HAP-1 (cell line): ENCODE measurements around the gene TWIST1.

ENCODE experiments used
- DNase-seq, 2 experiments: peaks; one replicate each; pipeline ENCODE4 v3.0.0-alpha.2; 2016 to 2020; ENCODE audit warnings: low spot score in 2 of 2
- H3K27me3 ChIP-seq: fragments of 250-450 bp; sonication (Bioruptor Pico); 2 replicates; pipeline ENCODE4 v1.5.1; 2020; ENCODE audit warnings: low read depth, mild to moderate bottlenecking, moderate library complexity
- H3K36me3 ChIP-seq: fragments of 250-450 bp; sonication (Bioruptor Pico); replicated peaks from 2 replicates; pipeline ENCODE4 v1.5.1; 2020; ENCODE audit warnings: mild to moderate bottlenecking
- H3K4me1 ChIP-seq: fragments of 250-450 bp; sonication (Bioruptor Pico); 2 replicates; pipeline ENCODE4 v1.5.1; 2020; ENCODE audit warnings: mild to moderate bottlenecking
- H3K4me3 ChIP-seq: fragments of 250-450 bp; sonication (Bioruptor Pico); 2 replicates; pipeline ENCODE4 v1.5.1; 2020; ENCODE audit warnings: mild to moderate bottlenecking, moderate library complexity
- H3K9me3 ChIP-seq: fragments of 250-450 bp; sonication (Bioruptor Pico); 2 replicates; pipeline ENCODE4 v1.5.1; 2020; ENCODE audit warnings: mild to moderate bottlenecking, moderate library complexity
- in situ Hi-C: fragments of 300-500 bp; cut with MboI; formaldehyde crosslinking; loops from 3 replicates; pipeline ENCODE4 v1.14.3; 2020; ENCODE audit warnings: low sequenced_read_pairs, inconsistent platforms, mixed read lengths

Gene TWIST1

DNA sequence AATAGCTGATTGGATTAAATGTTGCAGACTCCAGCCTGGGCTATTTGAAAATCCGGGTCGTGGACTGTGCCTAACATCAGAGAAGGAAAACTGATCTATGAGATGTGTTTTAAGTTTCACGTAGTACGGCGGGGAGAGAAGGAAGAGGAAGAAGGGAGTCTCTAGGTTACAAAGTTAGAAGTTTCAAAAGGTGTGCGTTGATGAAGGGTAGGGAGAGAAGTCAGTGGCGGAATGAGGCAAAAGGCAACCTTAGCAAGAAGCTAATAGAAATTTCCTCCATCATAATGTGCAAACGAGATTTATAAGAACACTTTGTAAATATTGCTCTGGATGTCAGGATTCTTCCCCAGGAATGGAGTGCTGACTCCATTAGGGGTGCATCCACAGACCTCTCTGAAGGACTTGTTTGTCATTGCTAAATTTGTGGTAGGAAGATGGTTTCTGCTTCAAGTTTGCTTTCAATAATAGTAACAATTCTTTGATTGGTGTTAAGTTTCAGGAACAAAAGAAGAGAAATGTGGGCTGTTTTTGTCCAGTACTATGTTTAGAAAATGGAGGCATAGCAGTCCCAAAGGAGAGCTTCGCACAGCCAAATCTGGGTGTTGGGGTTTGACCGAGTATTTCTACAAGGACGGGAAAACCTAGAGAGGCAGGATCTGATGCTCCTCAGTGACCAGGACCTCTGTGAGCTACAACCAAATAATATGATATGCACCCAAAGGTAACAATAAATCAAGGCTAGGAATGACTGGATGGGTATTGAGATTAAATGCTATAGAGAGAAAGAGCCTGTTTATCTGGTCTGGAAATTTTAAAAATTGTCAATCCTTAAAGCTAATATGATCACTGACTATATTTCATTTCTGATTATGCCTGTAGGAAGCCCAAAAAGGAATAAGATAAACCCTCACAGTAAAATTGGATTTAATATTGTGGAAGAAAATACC is 8.2 kb downstream of the TWIST1 start:
- H3K9me3 ChIP-seq = no peaks in the 10 kb centered on the region
- no peaks in the 10 kb centered on the region for H3K36me3 ChIP-seq
- no peaks in the 10 kb centered on the region for H3K4me1 ChIP-seq
- H3K4me3 ChIP-seq = no peak overlapping the region
- in situ Hi-C loops = loop anchor here (25.0 kb wide), 1 partner anchor 328 kb away; no protein-coding TSS in a partner anchor
- no peak for DNase-seq
- no peaks in the 10 kb centered on the region for H3K27me3 ChIP-seq

DNA sequence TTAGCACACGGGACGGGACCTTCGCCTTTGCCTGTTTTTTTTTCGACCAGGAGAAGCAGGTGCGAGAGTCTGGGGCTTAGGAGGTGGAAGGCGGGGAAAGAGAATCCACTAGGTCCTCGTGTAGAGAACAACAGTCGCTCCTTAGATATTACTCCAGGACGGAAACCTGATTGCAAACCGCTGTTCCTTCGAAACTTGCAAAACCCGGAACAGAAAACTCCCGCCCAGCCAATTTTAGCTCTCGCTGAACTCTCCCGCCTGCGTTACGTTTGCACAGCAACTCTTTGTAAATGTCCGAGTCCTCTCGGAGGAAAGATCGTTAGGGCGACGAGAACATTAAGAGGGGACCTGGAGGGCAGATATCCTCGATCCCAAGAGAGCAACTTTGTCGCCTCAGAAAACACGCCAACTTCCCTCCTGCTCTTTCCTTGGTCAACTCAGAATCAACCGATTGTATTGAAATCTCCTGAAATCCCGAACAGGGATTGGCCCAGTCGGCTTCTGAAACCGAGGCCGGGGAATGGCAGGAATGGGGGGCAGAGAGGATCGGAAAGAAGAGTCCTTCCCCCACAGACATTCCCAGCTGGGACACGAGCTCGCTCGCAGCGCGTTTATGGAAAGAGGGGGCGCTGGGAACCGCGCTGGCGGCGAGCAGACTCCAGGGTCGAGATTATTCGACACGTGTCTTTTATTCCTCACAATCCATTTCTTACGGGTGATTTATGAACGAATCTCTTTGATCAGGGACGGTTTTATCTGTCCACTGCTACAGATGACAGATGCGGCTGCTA is 9.9 kb downstream of the TWIST1 start:
- H3K4me1 ChIP-seq = no peaks in the 10 kb centered on the region
- in situ Hi-C loops = loop anchor here (25.0 kb wide), 1 partner anchor 330 kb away; no protein-coding TSS in a partner anchor

GRCh38 chr7:19107081-19107355 is 10.4 kb downstream of the TWIST1 start:
- no peak for DNase-seq
- Histone ChIP-seq H3K9me3 (no peaks in the 10 kb centered on the region), H3K4me1 (no peaks in the 10 kb centered on the region), H3K36me3 (no peaks in the 10 kb centered on the region), H3K4me3 (no peak overlapping the region), H3K27me3 (no peaks in the 10 kb centered on the region)
- in situ Hi-C loops = loop anchor here (25.0 kb wide), 1 partner anchor 330 kb away; no protein-coding TSS in a partner anchor

More for the DNA sequence above, 9.9 kb downstream of the TWIST1 start:
- Histone ChIP-seq H3K9me3 (no peaks in the 10 kb centered on the region), H3K4me3 (no peak overlapping the region), H3K27me3 (no peaks in the 10 kb centered on the region), H3K36me3 (no peaks in the 10 kb centered on the region)
- DNase-seq = no peak

DNA sequence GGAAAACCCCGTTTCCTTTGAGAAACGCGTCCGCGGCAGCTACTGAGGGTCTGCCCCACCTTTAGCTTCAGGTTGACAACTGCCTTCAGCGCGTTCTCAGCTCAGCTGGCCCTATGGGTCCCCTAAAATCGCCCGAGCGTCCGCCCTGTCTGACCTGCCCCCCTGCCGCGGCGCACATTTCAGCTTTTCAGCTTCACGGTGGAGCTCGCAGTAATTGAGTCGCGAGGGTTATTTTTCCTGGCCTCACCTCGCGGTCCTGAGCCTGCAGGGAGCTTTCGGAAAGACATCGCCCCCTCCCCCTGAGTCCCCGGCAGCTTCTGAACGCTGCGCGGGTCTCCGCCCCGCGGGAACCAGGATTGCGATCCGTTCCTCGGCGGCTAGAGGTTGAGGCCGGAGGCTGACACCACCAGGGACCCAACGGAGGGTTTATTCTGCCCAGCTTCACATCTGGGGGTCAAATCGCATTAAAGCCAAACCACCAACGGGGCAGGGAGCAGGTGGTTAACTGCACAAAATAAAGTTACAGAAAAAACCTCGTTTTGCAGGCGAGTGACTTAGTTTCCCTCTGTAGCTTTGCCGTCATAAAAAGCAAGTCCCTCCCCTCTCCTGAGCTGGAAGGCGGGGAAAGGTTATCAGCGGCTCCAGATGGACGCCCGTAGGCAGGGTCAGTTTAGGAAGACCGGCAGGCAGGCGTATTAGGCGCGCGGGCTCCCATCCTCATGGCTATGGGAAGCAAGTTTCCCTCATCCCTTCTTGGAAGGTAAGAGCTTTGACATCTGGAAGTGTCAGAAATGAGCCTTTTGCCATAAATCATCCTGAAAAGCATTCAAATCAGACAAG is 11.0 kb downstream of the TWIST1 start:
- Histone ChIP-seq H3K4me3 (no peak overlapping the region), H3K4me1 (no peaks in the 10 kb centered on the region), H3K9me3 (no peaks in the 10 kb centered on the region), H3K27me3 (no peaks in the 10 kb centered on the region), H3K36me3 (no peaks in the 10 kb centered on the region)
- no peak for DNase-seq
- in situ Hi-C loops = loop anchor here (25.0 kb wide), 1 partner anchor 331 kb away; no protein-coding TSS in a partner anchor

DNA sequence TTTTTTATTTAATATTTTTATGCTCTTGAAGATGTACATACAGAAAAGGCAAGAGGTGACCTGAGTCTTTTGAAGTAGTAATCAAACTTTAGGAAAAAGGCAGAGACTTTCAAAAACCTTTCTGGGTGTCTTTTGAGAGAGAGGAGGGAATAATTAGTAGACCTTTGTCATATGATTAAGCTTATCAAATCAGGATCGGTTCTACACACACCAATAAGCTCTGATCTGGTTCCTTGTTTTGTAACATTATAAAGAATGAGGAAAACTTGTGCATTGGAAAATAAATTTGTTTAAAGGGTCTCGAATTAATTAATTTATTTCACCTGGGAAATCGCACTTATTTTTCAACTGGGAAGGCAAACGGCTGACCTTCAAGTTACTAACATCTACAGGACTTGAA is 11.9 kb downstream of the TWIST1 start:
- Histone ChIP-seq H3K4me3 (no peak overlapping the region), H3K27me3 (no peaks in the 10 kb centered on the region), H3K4me1 (peaks cover 1% of the 10 kb centered on the region), H3K9me3 (no peaks in the 10 kb centered on the region), H3K36me3 (no peaks in the 10 kb centered on the region)
- no peak for DNase-seq
- in situ Hi-C loops = loop anchor here (25.0 kb wide), 1 partner anchor 332 kb away; no protein-coding TSS in a partner anchor

- H3K27me3 ChIP-seq = no peaks in the 10 kb centered on the region
- no peak for DNase-seq
- in situ Hi-C loops = loop anchor here (25.0 kb wide), 1 partner anchor 332 kb away; no protein-coding TSS in a partner anchor
- peaks cover 9% of the 10 kb centered on the region for H3K4me1 ChIP-seq
- no peaks in the 10 kb centered on the region for H3K36me3 ChIP-seq
- no peak overlapping the region for H3K4me3 ChIP-seq
- H3K9me3 ChIP-seq = no peaks in the 10 kb centered on the region
Measured at GRCh38 chr7:19104811-19105210, 12.6 kb downstream of the TWIST1 start.

- H3K4me3 ChIP-seq = no peak overlapping the region
- no peaks in the 10 kb centered on the region for H3K9me3 ChIP-seq
- H3K27me3 ChIP-seq = no peaks in the 10 kb centered on the region
- H3K4me1 ChIP-seq = peaks cover 17% of the 10 kb centered on the region
- H3K36me3 ChIP-seq = no peaks in the 10 kb centered on the region
- in situ Hi-C loops = loop anchor here (25.0 kb wide), 1 partner anchor 334 kb away; no protein-coding TSS in a partner anchor
- no peak for DNase-seq
Measured at GRCh38 chr7:19102884-19103283, 14.6 kb downstream of the TWIST1 start.

DNA sequence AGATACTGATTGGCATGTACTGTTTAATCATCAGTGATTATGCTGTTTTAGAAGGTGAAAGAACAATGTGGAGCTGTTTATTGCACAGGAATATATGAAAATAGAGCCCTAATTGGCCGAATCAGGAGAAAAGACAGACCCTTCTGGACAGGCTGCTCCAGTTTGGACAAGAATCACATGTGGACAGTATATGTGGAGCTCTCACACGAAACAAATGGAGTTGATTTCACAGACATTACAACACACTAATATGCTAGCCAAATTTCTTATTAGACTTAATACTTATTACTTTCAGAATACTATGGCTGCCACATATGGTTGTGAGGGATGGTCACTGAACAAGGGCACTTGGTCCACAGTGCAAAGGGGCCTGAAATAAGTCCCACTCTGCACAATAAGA is 15.5 kb downstream of the TWIST1 start:
- no peak for DNase-seq
- Histone ChIP-seq H3K9me3 (no peaks in the 10 kb centered on the region), H3K4me1 (peaks cover 17% of the 10 kb centered on the region), H3K4me3 (no peak overlapping the region), H3K36me3 (no peaks in the 10 kb centered on the region), H3K27me3 (no peaks in the 10 kb centered on the region)
- in situ Hi-C loops = loop anchor here (25.0 kb wide), 1 partner anchor 335 kb away; no protein-coding TSS in a partner anchor

DNA sequence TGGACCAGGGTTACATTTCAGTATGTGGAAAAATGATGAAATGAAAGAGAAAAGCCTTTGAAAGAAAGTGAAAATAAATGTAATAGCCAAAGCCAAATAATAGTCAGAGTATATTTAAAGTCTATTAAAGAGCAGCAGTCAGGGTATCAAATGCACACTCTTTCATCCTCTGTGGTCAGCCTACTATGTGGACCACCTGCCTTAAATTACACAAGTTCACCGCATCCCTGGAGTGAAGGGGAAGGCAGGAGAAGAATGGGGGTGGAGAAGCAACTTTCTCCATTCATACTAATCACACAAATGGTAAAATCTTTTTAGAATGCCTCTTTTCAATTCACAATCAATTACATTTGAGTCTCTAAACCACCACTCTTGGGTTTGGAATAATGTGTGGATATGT is 16.0 kb downstream of the TWIST1 start:
- Histone ChIP-seq H3K36me3 (no peaks in the 10 kb centered on the region), H3K4me3 (no peak overlapping the region), H3K9me3 (no peaks in the 10 kb centered on the region), H3K27me3 (no peaks in the 10 kb centered on the region), H3K4me1 (peaks cover 17% of the 10 kb centered on the region)
- no peak for DNase-seq
- in situ Hi-C loops = loop anchor here (25.0 kb wide), 1 partner anchor 336 kb away; no protein-coding TSS in a partner anchor

- H3K4me3 ChIP-seq = no peak overlapping the region
- no peaks in the 10 kb centered on the region for H3K27me3 ChIP-seq
- peaks cover 17% of the 10 kb centered on the region for H3K4me1 ChIP-seq
- no peaks in the 10 kb centered on the region for H3K36me3 ChIP-seq
- no peaks in the 10 kb centered on the region for H3K9me3 ChIP-seq
- DNase-seq = peak in 1 of 2 experiments; percentile 74
- in situ Hi-C loops = loop anchor here (25.0 kb wide), 1 partner anchor 337 kb away; no protein-coding TSS in a partner anchor
Measured at GRCh38 chr7:19099924-19100323, 17.5 kb downstream of the TWIST1 start.

- peaks cover 17% of the 10 kb centered on the region for H3K4me1 ChIP-seq
- no peaks in the 10 kb centered on the region for H3K9me3 ChIP-seq
- H3K27me3 ChIP-seq = no peaks in the 10 kb centered on the region
- in situ Hi-C loops = no loop called here
- no peak for DNase-seq
- H3K36me3 ChIP-seq = no peaks in the 10 kb centered on the region
- H3K4me3 ChIP-seq = no peak overlapping the region
Measured at GRCh38 chr7:19099194-19099593, 18.2 kb downstream of the TWIST1 start.

DNA sequence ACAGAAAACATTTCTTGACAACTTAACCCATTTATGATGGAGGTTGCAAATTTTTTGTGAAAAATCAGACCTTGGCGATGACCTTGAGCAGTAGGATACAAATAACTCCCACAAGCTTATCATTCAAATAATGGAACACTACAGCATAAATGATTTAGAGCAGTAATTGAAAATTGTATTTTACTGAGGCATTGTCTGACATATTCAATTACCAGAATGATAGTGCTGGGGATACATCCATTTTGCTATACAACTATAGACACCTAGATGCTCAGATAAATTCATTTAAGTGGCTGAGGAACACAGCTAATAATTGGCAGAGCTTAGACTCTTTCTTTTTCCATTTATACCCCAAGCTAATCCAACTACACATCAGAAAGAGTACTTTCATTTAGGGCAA is 18.9 kb downstream of the TWIST1 start:
- Histone ChIP-seq H3K27me3 (no peaks in the 10 kb centered on the region), H3K4me3 (no peak overlapping the region), H3K36me3 (no peaks in the 10 kb centered on the region), H3K9me3 (no peaks in the 10 kb centered on the region), H3K4me1 (peaks cover 17% of the 10 kb centered on the region)
- in situ Hi-C loops = no loop called here
- no peak for DNase-seq
